GM12865 (cell line): ENCODE results near the gene STAB2.

Source experiments
- DNase-seq: peaks from one replicate; pipeline ENCODE4 v3.0.0; 2010; ENCODE audit warnings: low read depth
- H3K4me3 ChIP-seq: 2 replicates; pipeline ENCODE4 v1.5.1; 2011; ENCODE audit warnings: mild to moderate bottlenecking, low read depth, low read length, control low read depth
- CTCF ChIP-seq: IDR thresholded peaks from 2 replicates; pipeline ENCODE4 v1.5.1; 2011; ENCODE audit warnings: low read length, control low read depth, low read depth, inconsistent platforms; ENCODE audit not compliant: insufficient read depth; ENCODE audit errors: missing control alignments

Gene STAB2

DNA sequence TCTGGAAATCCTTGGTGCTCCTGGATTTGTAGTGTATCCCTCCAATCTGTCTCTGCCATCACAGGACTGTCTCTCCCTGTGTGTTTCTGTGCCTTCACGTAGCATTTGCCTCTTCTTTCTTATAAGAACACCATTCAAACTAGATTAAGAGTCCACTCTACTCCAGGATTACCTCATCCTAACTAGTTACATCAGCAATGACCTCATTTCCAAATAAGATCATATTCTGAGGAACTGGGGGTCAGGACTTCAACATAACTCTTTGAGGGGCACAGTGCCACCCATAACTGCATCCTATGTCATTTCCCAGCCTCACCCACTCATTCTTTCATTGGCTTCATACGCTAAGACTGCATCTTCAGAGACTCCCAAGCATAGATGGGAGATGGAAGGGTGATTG lies 147.8 kb downstream of the STAB2 start:
- H3K4me3 ChIP-seq = no peak overlapping the region
- DNase-seq = no peak
- no peak for TF ChIP-seq CTCF

DNA sequence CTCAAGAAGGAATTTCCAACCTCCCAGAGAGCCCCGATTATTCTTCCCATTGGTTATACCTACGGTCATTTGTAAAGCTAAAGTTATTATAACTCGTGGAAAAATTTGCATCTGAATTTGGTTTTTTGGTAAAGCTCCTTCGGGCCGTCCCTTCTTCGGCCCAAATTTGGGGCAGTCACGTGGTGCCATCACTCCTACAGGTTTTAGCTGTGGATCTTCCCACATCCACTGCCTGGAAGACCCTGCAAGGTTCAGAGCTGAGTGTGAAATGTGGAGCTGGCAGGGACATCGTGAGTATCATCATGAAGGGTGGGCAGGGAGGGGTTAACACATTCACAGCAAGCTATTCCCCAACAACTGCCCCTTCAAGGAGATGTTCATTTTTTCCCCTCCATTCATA lies 148.2 kb downstream of the STAB2 start:
- no peak overlapping the region for H3K4me3 ChIP-seq
- no peak for TF ChIP-seq CTCF
- DNase-seq = no peak

GRCh38 chr12:103736572-103736971 lies 149.5 kb downstream of the STAB2 start:
- no peak for DNase-seq
- no peak overlapping the region for H3K4me3 ChIP-seq
- no peak for TF ChIP-seq CTCF

DNA sequence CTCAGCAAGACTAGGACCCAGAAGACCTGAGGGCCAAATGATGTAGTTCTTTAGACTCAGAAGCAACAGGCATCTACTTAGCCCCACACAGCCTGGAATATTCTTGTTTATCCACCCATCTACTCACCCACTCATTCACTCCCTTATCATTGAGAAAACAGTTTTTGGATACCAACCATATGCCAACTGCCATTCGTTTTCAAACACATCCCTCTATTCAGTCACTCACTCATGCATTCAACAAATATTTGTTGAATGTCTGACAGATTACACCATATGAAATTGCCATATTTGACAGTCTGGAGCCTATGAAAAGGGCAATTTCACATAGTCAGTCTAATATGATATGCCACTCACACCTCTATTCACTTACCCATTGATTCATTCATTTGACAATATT lies 150.8 kb downstream of the STAB2 start:
- TF ChIP-seq CTCF = no peak
- no peak for DNase-seq
- no peak overlapping the region for H3K4me3 ChIP-seq

DNA sequence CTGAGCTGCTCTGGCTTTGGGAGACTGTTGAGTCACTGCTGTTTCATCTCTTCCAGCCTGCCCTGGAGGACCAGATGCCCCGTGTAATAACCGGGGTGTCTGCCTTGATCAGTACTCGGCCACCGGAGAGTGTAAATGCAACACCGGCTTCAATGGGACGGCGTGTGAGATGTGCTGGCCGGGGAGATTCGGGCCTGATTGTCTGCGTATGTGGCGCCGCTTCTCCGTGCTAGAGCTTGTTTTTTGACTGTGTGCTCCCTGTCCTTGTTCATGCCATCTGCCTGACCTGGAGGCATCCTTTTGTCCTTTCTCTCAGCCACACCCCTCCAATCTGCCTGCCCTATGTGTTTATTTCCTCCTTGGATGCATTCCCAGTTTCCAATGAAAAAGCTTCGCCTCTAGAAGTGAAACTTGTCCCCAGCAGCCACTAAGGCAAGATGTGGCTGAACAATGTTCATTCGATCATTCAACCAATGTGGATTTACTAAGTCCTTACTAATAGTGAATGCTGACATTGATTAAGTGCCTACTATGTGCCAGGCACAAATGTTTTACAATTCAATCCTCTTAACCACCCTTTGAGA lies 155.4 kb downstream of the STAB2 start:
- no peak overlapping the region for H3K4me3 ChIP-seq
- DNase-seq = no peak
- no peak for TF ChIP-seq CTCF

GRCh38 chr12:103743788-103744187 lies 156.7 kb downstream of the STAB2 start:
- H3K4me3 ChIP-seq = no peak overlapping the region
- TF ChIP-seq CTCF = no peak
- DNase-seq = no peak

DNA sequence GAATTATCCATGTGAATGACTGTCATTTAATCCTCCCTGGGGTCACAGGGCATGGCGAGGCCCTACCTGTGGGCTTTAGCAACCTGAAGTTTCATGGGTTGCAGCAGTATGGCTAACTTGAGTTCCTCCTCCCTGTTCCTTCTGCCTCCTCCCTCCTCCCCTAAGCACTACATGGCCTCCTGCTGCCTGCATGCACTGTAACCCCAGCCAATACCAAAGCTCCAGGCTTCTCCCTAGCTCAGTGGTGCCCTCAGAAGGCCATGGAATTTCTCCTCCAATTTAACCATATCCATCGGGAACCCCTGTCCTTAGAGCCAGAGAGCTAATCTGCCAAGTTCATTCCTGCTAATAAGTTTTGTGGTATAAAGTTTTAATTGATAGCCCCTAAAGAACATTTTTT lies 158.9 kb downstream of the STAB2 start:
- H3K4me3 ChIP-seq = no peak overlapping the region
- no peak for DNase-seq
- no peak for TF ChIP-seq CTCF
